ENCODE results near the gene LDLRAD4.

The LDLRAD4 gene
- long read RNA-seq, donor 1, partial matches to known transcripts = 0 of 1 reads
- long read RNA-seq, donor 1, other reads (novel, unspliced or antisense) = 0 of 1 reads
- long read RNA-seq, donor 2 = 0 reads
- long read RNA-seq, donor 3 = 0 reads
- long read RNA-seq, donor 4, full-length matches to known transcripts = 1 of 1 reads
- long read RNA-seq, donor 4, partial matches to known transcripts = 0 of 1 reads
- long read RNA-seq, donor 4, other reads (novel, unspliced or antisense) = 0 of 1 reads
- long read RNA-seq, donor 5, partial matches to known transcripts = 0 of 1 reads
- long read RNA-seq, donor 5, other reads (novel, unspliced or antisense) = 0 of 1 reads
- long read RNA-seq, donor 6 = 0 reads
- long read RNA-seq, donor 7 = 0 reads
- long read RNA-seq, donor 8, full-length matches to known transcripts = 2 of 2 reads
- long read RNA-seq, donor 8, partial matches to known transcripts = 0 of 2 reads
- long read RNA-seq, donor 8, other reads (novel, unspliced or antisense) = 0 of 2 reads

DNA sequence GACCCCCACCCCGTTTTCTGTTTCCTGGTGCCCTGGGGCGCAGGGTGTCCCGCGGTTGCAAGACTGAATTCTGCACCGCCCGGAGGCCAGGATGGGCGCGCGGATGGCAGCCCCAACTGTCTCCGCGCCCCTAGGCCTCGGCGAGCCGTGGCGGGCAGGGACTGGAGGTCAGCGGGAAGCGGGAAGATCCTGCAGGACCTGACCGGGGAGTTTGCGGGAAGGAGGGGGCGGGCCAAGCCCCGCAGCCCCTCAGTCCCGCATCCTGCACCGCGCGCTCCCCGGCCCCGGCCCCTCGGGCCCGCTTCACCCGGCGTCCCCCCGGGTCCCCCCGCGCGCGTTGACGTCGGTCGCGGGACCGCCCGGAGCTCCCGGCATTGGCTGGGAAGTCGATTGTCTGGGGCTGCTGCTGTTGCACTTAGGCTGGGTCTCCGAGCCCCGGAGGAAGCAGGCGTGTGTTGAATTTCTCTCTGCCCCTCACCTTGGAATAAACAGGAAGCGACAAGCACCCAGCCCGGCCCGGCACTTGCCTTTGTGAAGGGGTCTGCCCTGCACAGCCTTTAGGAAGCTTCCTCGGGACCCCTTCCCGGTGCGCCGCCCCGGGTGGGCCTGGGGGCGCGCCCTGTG is at the start of gene LDLRAD4:
LDLRAD4 (plus strand) TSS at position 393 of the 624 bp plus-strand sequence.
- peak; percentile 84 for DNase-seq

DNA sequence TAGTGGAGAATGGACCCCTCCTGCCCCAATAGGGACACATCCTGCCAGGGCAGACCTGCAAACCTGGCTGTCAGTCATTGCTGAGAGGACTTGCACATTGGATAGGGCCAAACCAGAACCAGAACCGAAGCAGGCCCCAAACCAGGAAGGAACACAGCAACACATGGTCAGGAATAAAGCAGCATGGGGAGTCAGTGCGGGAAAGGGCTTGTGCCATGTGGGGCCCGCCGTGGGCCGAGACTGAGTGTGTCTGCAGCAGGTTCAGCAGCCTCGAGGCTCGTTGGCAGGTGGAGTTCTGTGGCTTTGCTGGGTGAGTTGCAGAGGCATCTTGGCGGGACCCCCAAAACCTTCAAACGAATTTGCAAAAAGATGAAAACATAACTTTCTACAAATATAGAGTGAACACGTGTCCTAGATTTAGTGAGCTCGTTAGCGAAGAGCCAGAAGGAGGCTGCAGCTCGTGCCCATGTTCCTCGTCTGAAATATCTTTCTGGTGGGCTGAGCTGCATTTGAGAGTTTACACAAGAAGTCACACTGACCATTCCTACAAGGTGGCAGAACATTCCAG is 44.9 kb upstream of the LDLRAD4 start:
- DNase-seq = no peak

DNA sequence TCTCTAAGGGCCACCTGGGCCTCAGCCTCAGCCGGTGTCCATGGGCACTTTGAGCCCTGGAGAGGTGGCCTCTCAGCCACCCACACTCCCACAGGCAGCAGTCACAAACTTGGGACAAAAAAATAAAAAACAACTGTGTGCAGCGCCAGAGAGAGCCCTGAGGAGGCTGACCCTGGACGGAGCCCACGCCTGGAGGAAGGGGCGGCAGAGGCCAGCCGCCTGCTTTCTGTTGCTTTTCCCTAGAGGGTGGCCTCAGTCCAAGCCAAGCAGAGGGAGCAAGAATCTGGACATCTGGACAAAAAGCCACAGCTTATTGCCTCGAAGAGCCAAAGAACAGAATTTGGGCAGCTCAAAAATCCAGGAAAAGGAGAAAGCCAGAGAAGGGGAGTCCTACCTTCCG is 43.3 kb upstream of the LDLRAD4 start:
- DNase-seq = no peak

DNA sequence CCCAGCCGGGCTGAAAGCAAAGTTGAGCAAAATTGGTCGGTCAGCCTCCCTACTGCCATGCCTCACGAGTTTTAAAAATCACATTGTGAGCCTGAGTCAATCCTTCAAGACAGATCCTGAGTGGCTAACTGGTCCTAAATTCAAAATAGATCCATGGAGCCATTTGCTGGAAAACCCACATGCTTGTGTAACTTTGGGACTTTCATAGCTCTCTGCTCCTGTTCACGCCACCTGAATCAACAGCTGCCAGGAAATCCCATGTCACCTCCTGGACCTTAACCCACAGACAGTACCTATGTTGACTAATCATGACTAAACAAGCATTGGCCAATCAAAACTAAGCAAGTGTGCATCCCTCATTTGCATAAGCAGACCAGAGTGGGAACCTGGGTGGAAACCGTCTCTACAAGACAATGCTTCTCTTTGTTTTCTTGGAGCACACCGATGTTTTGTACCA is 42.8 kb upstream of the LDLRAD4 start:
- DNase-seq = no peak

DNA sequence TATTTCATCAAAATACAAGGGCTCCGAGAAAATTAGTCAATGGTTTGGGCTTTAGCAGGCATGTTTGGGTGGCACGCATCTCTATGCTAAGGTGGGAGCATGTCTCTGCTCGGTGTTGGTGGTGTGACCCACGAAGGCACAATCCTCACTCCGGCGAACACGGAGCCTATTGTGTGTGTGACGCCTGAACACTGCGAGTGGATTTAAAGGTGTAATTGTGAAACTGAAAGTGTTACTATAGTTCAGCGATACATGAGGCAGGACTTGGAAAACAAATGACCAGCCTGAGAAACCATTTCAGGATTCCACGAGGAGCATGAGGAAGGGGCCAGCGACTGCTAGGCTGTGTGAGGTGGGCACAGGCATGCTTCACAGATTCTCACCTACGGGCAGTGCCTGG is 41.7 kb upstream of the LDLRAD4 start:
- no peak for DNase-seq

DNA sequence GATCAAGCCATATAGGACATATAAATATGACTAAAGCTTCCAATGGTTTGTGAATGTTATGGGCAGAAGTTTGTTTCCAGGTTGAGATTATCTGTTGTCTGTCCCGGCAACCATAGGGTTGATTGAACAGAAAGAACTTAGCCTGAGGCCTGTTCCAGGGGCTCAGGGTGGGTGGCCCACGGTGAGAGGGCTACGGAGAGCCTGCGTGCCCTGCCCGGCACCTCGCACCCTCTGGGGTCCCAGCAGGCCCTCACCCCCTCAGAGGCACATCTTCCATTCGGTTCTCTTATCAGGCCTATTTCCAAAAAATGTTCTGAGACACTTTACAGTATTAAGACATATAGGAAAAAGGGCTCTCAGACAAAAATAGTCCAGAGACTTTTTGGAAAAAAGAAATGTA is 40.4 kb upstream of the LDLRAD4 start:
- DNase-seq = no peak

DNA sequence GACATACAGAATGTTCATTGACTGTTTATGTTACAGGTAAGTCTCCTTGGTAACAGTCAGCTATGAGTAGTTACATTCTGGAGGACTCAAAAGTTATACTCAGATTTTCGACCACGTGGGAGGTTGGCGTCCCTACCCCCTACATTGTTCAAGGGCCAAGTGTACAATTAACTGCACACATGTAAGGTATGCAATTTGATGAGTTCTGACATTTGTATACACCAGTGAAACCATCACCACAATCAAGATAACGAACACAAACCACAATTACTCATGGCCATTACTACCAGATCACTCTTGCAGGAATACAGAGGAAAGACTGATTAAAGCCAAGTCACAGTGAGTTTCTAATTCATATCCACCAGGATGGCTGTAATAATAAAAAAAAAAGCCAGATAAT is 39.6 kb upstream of the LDLRAD4 start:
- DNase-seq = no peak

DNA sequence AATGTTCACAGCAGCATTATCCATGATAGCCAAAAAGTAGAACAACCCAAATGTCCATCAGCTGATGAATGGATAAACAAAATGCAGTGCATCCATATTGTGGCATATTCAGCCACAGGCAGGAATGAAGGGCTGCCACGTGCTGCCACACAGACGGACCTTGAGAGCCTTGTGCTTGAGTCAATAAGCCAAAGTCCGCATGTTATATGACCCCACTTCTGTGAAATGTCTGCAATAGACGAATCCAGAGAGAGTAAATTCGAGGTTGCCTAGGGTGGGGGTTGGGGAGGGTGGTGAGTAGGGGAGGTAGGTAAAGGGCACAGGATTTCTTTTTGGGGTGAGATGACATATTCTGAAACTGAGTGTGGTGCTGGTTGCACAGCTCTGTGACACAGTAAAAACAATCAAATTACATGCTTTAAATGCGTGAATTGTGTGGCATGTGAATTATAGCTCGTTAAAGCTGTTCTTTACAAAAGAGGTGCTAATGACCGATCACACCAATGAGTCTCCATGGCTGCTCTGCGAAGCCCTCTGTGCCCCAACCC is 38.9 kb upstream of the LDLRAD4 start:
- DNase-seq = no peak

DNA sequence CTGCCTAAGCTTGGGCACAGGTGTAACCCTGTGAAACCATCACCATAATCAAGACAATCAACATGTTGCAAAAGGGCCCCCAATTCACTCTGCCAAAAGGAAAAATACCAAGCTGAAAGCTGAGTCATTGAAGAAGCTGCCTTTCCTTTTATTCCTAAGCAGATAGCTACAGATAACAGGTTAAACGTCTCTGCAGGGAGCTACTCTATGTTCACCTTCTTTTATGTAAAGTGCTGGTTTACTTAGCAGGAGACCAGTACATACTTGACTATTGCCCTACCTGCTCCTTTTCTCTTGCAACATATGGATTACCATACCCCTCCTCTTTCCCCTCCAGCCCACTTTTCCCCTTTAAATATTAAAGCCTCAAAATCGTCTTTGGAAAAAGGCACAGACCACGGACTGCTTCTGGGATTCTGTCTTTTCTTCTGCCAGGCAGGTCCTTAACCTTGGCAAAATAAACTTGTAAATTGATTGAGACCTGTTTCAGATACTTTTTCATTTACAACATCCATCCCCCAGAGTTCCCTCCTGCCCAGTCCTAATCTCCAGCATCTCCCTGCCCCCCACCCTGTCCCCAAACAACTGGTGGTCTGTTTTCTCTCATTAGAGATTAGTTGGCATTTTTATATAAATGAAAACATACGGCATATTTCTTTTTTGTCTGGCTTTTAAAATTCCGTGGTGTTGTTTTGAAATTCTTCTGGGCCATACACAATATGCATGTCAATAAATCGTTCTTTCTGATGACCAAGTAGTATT is 37.8 kb upstream of the LDLRAD4 start:
- DNase-seq = no peak

DNA sequence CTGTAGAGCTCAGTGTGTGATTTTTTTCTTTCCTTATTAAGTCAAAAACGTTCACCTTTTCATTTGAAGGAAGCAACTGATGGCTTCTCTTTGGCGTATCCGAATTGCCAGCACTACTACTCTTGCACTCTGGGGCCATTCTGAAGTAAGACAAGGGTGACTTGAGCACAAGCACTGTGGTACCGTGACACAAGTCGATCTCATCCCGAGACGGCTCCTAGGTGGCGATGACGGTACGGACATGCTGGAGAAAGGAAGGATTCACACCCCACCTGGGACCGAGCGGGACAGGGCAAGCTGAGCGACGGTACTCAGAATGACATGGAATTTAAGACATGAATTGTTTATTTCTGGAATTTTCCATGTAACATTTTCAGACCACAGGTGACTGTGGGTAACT is 36.8 kb upstream of the LDLRAD4 start:
- no peak for DNase-seq

DNA sequence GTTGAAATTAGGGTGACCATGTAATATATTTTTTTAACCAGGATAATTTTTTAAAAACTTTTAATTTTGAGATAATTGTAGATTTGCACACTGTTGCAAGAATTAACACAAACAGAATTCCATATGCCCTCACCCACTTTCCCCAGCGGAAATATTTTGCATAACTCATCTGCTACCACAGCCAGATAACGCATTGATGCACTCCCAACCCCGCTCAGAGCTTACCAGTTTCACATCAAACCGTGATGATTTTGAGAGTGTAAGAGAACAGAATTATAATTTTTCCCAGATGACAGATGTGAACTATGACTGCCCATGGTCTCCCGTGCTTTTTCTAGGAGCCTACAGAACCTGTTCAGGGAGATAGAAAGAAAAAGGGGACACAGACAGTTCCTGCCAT is 35.2 kb upstream of the LDLRAD4 start:
- no peak for DNase-seq

DNA sequence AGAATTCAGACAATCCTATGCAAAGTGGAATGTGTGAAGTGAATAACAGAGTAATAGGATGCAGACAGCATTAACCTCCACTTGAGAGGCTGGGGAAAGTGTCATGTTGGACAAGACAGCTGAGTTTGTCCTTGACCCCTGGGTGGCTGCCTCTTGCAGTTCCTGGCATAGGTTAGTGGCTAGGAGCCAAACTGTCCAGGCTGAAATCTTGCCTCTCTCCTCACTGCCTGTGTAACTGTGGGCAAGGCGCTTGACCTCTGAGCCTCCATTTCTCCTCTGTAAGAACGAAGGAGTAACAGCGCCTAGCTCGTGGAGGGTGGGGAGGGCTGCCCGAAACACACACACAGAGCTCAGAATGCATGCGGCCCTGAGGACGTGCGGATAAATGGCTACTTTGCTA is 34.8 kb upstream of the LDLRAD4 start:
- no peak for DNase-seq

DNA sequence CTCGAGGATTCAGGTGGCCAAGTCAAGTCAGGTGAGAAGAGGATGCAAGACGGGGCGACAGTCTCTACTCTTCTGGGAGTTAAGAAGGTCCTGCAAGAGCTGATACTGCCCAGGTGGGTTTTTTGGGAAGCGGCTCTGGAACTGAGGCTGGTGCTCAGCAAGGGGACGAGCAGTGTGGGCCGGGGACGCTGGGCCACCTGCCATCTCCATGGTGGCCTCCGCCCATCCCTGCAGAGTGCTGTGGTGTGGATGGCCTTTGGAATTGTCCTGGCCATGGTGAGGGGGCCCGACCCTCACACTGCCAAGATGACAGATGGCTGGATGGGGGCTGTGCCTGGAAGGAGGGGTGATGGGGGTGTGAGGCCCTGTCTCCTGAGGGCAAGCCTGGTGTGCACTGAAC is 34.2 kb upstream of the LDLRAD4 start:
- no peak for DNase-seq

DNA sequence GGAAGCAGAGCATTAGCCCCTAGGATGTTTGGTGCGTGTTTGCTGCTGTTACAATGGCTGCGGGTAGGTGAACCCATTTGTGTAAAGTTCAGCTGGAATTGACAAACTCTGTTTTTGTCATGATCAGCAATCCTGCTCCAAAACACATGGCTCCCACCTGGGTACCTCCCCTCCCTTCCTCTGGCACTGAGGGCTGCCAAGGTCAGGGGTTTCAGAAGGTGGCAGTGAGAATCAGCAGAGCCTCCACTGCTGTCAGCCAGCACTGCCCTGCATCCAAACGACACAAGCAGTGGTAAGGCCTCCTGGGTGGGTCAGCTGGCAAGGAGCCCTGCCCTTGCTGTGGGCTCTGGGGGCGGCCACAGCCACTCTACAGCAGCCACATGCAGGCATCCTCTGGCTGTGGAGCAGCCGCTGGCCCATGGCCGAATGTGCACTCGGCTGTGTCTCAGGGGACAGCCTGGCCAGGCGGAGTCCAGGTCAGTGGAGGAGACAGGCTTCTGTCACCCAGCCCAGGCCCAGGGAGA is 32.8 kb upstream of the LDLRAD4 start:
- DNase-seq = no peak

DNA sequence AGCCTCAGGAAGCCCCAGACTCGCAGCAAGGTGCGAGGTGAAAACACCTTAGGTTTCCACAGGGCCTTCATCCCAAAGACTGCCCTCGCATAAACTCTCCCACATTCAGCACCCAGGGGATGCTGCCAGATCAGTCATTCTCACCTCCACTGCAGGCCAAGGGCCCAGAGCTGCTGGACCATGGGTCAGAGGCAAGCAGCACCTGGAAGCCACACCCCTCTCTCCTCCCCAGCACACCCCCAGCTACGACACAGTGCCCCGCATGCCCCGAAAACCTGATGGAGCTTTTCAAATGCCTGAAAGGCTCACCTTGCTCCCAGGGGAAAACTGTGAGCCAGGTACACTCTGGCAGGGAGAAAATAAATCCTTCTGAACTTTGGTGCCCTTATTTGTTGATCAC is 31.9 kb upstream of the LDLRAD4 start:
- DNase-seq = no peak

DNA sequence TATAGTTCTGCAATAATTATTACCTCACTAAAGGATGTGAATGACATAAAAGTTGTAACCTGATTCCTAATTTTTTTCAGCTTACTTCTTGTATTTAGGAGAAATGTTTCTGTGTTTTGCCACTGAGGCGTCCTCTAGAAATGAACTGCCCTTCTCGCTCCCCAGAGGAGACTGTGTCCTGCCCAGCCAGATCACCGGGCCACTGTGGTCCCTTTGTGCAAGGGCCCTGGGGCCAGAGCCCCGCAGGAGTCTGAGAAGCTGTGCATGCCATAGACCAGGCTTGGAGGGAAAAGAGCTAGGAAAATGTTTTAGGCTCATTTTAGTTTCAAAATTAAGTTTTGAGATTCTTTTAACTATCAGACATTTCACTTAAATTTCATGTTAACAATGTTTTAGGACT is 31.1 kb upstream of the LDLRAD4 start:
- DNase-seq = no peak

DNA sequence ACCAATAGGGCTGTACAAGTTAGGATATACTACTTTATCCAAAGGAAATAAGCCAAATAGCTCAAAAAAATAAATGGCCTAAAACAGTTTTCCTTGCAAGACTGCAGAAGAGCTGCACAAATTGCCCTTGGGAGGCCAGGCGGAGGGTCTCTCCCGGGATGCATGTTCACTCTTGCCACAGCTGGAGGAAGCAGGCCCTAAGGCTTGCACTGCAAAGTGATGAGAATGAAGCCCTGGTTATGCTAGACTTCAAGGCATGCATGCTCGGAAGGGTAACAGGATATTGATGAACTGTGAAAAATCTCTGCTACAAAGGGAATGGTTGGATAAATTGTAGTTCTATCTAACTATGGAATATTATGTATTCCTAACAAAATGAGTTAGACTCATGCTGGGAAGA is 27.5 kb upstream of the LDLRAD4 start:
- DNase-seq = no peak

DNA sequence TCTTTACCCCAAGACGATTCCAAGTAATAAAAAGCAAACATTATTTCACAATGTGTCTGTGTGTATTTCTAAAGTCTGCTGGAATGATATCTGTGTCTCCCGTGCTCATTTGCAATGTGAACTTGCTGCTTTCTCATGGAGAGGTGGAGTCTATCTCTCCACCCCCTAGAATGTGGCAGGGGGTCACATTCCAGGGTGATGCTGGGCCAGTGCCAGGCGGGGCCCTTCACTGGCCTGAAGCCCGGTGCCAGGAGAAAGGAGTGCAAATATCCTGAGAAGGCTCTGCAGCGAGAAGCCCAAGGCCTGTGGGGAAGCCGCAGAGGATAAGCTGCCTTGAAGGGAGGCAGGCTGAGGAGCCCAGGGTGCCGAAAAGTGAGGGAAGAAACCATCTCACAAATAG is 26.8 kb upstream of the LDLRAD4 start:
- no peak for DNase-seq

DNA sequence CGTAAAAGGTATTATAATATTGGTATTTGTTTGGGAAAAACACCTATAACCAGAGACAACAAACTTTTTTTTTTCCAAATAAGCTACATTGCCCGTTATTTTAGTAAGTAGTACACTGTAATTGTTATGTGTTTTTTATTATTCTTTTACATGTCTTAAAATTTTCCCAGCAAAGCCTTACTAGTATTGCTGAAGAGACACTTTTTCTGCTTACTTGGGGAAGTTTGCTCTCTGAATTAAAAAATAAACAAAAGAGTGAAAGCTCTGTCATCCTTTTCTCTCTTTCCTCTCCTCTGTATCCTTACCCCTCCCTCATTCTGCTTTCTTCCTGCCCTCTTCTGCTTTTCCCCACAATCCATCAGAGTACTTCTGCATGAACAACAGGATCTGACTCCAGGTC is 25.6 kb upstream of the LDLRAD4 start:
- DNase-seq = no peak

DNA sequence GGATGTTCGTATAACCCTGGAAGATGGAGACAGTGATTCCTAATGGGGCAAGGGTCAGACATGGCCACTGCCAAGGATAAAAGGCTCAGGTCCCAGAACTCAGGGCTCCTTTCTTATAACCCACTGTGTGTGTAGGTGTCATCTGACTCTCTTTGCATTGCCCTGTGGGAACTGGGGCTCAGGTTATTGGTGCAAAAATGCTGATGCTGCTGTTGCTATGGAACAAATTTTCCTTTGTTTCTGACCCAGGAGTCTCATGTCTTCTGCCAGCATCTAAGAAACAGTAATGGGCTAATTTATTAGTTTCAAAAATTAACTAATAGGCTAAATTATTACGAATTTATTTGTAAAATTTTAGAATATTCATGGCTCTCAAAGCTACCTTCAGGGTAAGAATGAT is 24.3 kb upstream of the LDLRAD4 start:
- no peak for DNase-seq

DNA sequence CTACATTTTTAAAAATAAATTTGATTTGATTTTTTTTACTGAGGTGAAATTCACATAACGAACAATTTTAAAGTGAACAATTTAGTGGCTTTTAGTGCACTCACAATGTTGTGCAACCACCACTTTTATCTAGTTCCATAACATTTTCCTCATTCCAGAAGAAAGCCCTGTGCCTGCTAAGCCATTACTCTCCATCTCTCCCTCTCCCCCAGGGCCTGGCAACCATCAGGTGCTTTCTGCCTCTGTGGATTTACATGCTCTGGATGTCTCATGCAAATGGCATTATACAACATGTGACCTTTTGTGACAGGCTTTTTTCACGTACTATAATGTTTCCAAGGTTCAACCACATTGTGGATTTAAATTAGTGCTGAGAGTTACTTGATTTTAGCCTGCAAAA is 19.9 kb upstream of the LDLRAD4 start:
- DNase-seq = no peak

DNA sequence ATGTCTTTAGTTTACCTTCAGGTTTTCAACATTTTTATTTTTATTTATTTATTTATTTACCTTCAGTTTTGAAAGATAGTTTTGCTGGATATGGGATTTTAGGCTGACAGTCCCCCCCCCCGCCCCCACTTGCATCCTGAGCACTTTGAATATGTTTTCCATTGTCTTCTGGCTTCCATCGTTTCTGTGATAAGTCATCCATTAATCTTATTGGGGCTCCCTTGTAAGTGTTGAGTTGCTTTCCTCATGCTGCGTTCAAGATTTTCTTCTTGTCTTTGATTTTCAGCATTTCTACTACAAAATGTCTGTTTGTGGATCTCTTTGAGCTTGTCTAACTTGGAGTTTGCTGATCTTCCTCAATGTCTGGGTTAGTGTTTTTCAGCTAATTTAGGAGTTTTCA is 19.4 kb upstream of the LDLRAD4 start:
- DNase-seq = no peak

All from right kidney (tissue), 9 donors.